SJCRH30 (cell line): ENCODE measurements around the gene PLK5. TPM values are rescaled to one million over a fixed set of nuclear protein-coding genes. Genes with fewer than 3 reads are reported as not detected.

Experiments
- DNase-seq, 2 experiments: peaks; one replicate each; pipeline ENCODE4 v3.0.0-alpha.2; 2015 to 2020
- H3K27ac ChIP-seq: fragments of 250-450 bp; sonication (Bioruptor Pico); 2 replicates; pipeline ENCODE4 v1.5.1; 2020; ENCODE audit warnings: mild to moderate bottlenecking, moderate library complexity
- H3K27me3 ChIP-seq: fragments of 250-450 bp; sonication (Bioruptor Pico); 2 replicates; pipeline ENCODE4 v1.5.1; 2020; ENCODE audit warnings: mild to moderate bottlenecking, moderate library complexity
- H3K36me3 ChIP-seq: fragments of 250-450 bp; sonication (Bioruptor Pico); 2 replicates; pipeline ENCODE4 v1.5.1; 2020; ENCODE audit warnings: mild to moderate bottlenecking, moderate library complexity
- H3K4me1 ChIP-seq: fragments of 250-450 bp; sonication (Bioruptor Pico); 2 replicates; pipeline ENCODE4 v1.5.1; 2020; ENCODE audit warnings: mild to moderate bottlenecking, moderate library complexity
- H3K4me3 ChIP-seq: fragments of 250-450 bp; sonication (Bioruptor Pico); 2 replicates; pipeline ENCODE4 v1.5.1; 2020; ENCODE audit warnings: mild to moderate bottlenecking, moderate library complexity
- H3K9me3 ChIP-seq: fragments of 250-450 bp; sonication (Bioruptor Pico); replicated peaks from 2 replicates; pipeline ENCODE4 v1.5.1; 2020; ENCODE audit warnings: mild to moderate bottlenecking, moderate library complexity
- total RNA-seq: library from RNA; depleted of rRNA; stranded (reverse); fragments of >200 nt; shearing (Covaris generic); gene quantifications from 2 replicates; pipeline ENCODE4 v1.2.3, GENCODE V29; 2014; rRNA removed

The PLK5 gene
- total RNA-seq, 1 experiment from 2014 or later, result not detected

DNA sequence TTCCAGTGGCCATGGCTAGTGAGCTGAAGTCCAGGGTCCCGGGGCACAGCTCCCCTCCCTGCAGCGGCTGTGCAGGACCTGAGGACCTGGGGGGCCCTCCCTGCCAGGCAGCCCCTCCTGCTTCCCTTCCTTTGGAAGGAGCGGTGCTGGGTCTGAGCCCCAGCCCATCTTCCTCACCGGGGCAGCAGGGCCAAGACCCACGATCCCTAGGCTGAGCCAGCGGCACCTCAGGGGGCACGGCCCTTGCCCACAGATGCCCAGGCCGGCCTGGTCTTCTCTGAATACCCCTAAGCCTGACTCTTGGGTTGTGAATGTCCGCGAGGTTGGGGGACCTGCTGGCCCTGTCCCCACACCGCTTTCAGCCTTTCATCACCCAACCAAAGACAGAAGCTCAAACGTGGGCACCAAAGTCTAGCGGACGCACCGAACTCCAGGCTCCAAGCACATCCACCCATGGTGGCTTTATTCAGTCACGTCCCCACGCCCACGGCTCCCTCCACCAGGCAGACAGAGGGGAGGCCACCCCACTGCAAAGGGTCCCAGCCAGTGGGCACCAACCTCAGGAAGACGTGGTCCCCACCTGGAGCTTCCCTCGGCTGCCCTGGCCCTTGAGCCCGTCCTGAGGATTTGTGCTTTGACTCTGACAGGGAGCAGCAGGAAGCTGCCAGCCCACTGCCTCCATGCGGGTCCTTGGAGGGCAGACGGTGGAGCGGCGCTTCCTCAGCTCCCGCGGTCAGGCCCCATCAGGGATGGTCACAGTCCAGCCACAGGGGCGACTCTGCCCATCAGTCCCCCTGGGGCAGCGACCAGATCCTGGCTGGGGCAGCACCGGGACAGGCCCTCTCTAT is 52.6 kb downstream of the PLK5 start:
- Histone ChIP-seq H3K4me1 (no peaks in the 10 kb centered on the region), H3K27ac (no peak overlapping the region), H3K4me3 (no peak overlapping the region), H3K36me3 (peaks cover 31% of the 10 kb centered on the region), H3K27me3 (no peaks in the 10 kb centered on the region), H3K9me3 (no peaks in the 10 kb centered on the region)
- DNase-seq, result no peak

DNA sequence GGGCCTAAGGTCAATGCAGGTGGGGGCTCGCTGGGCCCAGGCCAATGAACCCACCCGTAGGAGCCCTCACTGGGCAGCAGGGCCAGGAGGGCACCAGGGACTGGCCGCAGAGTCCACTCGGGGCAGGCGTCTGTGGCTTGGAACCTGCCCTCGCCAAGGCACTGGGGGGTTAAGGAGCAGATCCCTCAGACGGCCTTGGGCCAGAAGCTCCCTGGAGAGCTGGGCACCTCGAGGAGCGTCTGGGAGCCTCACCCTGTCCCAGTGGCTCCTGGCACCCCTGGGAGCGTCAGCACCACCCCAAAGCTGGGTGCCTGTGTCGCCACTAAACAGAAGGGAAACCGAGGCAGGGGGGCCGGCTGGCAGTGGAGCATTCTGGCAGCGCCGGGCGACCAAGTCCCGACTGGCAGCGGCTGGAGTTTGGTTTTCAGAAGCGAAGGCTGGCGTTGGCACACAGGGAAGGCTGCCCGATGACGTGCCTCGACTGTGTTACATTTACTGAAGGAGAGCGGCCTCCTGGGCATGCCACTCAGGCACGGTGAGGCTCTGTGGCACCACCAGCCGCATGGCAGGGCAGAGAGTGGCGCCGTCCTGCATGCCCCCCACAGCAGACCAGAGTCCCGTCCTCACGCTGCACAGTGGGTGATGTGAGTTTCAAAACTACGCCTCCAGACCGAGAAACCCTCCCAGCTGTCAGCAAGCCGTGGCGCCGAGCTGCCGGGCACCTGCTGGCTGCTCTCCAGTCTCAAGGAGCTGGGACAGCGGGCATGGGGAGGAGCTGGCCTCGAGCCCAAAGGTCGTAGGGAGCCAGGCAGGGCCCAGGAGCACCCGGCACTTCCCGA is 53.4 kb downstream of the PLK5 start:
- Histone ChIP-seq H3K4me3 (no peak overlapping the region), H3K4me1 (no peaks in the 10 kb centered on the region), H3K27ac (no peak overlapping the region), H3K27me3 (no peaks in the 10 kb centered on the region), H3K9me3 (no peaks in the 10 kb centered on the region), H3K36me3 (peaks cover 35% of the 10 kb centered on the region)
- no peak for DNase-seq

DNA sequence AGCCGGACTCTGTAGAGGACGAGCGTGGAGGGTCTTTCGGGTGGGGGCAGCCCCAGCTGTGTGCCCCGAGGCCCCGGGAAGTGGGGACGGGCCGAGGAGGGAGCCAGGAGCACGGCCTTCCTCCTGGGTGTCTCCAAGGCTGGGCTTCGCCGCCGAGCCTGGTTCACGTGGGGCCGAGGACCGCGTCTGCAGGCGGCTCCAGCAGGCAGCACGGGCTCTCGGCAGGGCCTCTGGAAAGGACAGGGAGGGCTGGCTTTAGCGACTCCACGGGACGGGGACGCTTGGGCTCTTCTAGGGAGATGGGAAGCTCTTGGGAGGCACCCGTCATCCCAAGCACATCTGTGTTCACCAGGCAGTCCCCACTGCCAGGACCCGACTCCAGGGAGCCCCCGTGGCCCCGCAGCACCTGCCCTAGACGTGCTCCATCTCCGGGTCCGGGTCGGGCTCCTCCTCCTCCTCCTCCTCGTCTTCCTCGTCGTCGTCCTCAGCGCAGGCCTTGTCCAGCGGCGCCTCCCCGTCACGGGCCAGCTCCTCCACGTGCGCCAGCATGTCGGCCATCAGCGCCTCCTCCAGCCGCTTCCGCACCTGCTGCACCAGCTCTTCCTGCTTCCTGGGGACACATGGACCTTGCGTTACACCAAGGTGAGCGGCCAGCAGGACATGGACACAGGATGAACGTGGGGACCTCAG is 54.2 kb downstream of the PLK5 start:
- Histone ChIP-seq H3K36me3 (peaks cover 40% of the 10 kb centered on the region), H3K4me1 (no peaks in the 10 kb centered on the region)

DNA sequence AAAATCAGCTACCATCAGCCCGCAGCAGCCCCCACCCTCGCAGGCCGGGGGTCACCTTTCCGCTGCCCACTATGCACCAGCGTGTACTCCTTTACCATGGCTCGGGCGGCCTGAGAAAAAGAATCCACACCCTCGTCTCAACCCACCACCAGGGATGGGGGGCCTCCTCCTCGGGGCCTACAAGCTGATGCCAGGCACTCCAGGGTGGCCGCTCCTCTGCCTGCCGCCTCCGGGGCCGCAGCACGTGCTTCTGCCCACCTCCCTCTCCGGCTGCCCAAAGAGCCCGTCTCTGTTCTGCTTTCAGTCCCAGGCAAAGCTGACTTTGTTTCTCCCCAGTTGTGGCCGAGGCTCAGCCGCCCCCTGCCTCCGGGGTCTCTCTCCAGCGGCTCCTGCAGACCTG is 55.3 kb downstream of the PLK5 start:
- Histone ChIP-seq H3K4me3 (no peak overlapping the region), H3K27ac (no peak overlapping the region), H3K36me3 (peaks cover 49% of the 10 kb centered on the region)

More for the DNA sequence above, 54.2 kb downstream of the PLK5 start:
- H3K9me3 ChIP-seq, result no peaks in the 10 kb centered on the region
- H3K27ac ChIP-seq, result no peak overlapping the region
- DNase-seq, result no peak
- no peak overlapping the region for H3K4me3 ChIP-seq
- no peaks in the 10 kb centered on the region for H3K27me3 ChIP-seq

DNA sequence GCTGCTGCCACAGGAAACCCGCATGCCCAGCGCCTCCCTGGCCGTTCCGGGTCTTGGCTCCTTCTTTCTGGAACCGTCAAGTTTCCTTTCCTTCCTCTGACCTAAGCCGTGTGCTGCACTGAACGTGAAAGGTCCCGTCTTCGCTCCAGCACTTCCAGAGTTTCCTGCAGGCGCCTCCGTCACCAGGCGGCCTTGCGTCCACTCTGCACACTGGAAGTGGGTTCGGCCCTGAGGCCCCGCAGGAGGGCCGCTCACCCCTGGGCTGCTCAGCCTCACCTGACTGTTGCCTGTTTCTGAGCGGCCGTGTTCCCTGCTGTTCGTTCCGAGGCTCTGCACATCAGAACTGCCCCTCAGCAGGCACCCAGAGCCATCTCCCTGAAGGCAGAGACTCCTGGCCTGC is 56.5 kb downstream of the PLK5 start:
- H3K4me3 ChIP-seq, result no peak overlapping the region
- H3K36me3 ChIP-seq, result peaks cover 57% of the 10 kb centered on the region
- DNase-seq, result no peak
- no peaks in the 10 kb centered on the region for H3K4me1 ChIP-seq
- no peaks in the 10 kb centered on the region for H3K27me3 ChIP-seq
- H3K9me3 ChIP-seq, result no peaks in the 10 kb centered on the region
- H3K27ac ChIP-seq, result no peak overlapping the region

More for the DNA sequence above, 55.3 kb downstream of the PLK5 start:
- no peak for DNase-seq
- Histone ChIP-seq H3K4me1 (no peaks in the 10 kb centered on the region), H3K27me3 (no peaks in the 10 kb centered on the region), H3K9me3 (no peaks in the 10 kb centered on the region)

DNA sequence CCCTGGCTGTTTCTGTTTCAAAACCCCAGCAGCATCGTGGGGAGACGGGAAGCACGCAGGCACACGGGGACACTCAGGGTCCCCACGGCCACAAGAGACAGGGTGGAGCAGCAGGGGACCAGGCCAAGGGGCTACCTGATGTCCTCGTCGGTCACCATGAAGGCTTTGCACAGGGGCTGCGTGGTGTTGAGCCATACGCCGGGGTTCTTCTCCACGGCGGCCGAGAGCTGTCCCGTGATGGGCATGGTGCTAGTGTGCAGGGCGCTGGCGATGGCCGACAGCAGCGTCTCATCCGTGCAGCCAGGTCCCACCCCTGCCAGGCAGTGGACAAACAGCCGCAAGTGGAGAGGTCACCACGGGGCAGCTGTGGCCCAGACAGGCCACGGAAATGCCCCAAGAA is 57.1 kb downstream of the PLK5 start:
- Histone ChIP-seq H3K27me3 (no peaks in the 10 kb centered on the region), H3K4me1 (no peaks in the 10 kb centered on the region), H3K36me3 (peaks cover 63% of the 10 kb centered on the region), H3K27ac (no peak overlapping the region), H3K9me3 (no peaks in the 10 kb centered on the region), H3K4me3 (no peak overlapping the region)
- no peak for DNase-seq

DNA sequence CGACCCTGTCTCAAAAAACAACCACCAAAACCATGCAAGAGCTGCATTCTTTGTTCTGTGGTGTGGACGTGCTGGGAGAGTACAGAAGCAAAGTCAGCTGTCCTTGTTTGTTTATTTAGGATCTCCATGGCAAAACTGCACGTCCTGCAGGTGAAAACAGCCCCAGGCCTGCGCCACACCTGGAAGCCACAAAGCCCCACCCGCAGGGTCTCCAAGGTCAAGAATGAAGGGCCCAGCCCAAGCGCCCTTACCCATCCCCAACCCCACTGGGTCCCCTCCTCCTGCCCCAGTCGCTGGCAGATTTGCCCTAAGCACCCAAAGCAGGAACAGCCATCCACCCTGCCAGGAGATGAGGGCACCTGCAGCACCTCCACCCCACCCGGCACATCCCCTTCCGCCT is 58.3 kb downstream of the PLK5 start:
- H3K4me3 ChIP-seq, result no peak overlapping the region
- no peak overlapping the region for H3K27ac ChIP-seq
- no peaks in the 10 kb centered on the region for H3K9me3 ChIP-seq
- no peaks in the 10 kb centered on the region for H3K27me3 ChIP-seq
- no peaks in the 10 kb centered on the region for H3K4me1 ChIP-seq
- peaks cover 58% of the 10 kb centered on the region for H3K36me3 ChIP-seq
- DNase-seq, result no peak

DNA sequence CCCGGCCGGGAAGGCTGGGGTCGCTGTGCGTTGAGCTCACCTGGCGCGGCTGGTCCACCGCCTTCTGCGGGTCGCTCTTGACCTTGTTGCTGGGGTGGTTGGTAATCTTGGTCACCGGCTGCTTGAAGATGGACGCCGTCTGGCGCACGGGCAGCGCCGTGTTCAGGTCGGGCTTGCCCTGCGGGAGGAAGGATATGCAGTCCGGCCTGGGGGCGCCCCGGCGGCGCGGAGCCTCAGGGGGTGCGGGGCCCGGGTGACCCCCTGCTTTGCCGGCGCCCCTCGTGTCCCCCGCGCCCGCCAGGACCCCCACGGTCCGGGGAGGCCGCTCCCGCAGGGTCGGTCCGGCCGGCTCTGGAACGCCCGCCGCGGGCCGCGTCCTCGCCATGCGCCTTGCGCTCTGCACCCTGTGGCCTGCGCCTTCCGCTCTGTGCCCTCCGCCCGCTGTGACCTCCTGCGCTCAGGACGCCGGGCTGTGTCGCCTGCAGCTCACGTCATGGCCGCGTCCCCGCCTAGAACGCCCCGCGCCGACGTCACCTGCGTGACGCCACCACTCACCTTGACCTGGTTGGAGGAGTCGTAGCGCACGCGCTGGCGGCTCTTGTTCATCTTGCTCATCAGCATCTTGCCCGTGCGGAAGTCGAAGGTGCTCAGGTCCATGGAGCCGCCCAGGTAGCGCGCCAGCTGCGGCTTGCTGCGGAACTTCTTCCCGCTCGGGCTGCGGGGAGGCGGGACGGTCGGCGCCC is 60.8 kb downstream of the PLK5 start:
- H3K27me3 ChIP-seq, result no peaks in the 10 kb centered on the region
- DNase-seq, result no peak
- no peak overlapping the region for H3K4me3 ChIP-seq
- H3K27ac ChIP-seq, result no peak overlapping the region
- no peaks in the 10 kb centered on the region for H3K4me1 ChIP-seq
- no peaks in the 10 kb centered on the region for H3K9me3 ChIP-seq
- peaks cover 55% of the 10 kb centered on the region for H3K36me3 ChIP-seq

DNA sequence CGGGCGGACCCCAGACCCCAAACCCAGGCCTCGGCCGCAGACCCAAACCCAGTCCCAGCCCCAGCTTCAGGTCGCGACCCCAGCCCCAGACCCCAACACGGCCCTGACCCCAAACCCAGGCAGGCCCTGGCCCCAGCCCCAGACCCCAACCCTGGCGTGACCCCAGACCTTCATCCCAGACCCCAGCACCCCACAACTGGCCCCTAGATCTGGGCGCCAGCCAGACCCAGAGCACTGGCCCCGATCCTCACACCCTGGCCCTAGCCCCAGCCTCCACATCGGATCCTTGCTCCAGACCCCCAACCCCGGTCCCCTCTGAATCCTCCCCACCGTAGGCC is 61.3 kb downstream of the PLK5 start:
- no peaks in the 10 kb centered on the region for H3K27me3 ChIP-seq
- H3K4me1 ChIP-seq, result no peaks in the 10 kb centered on the region
- H3K27ac ChIP-seq, result no peak overlapping the region
- H3K36me3 ChIP-seq, result peaks cover 50% of the 10 kb centered on the region
- no peak overlapping the region for H3K4me3 ChIP-seq
- no peaks in the 10 kb centered on the region for H3K9me3 ChIP-seq
- no peak for DNase-seq

Other genes starting within 250 kb of the PLK5 start
- 22.3 and 25.1 TPM in 2 replicates for gene FAM174C, start 248.5 kb upstream of the PLK5 start, total RNA-seq
- 1.0 and 2.8 TPM in 2 replicates for gene EFNA2, start 238.2 kb upstream of the PLK5 start, total RNA-seq
- 31.4 and 39.6 TPM in 2 replicates for gene NDUFS7, start 140.2 kb upstream of the PLK5 start, total RNA-seq
- 13.7 and 15.2 TPM in 2 replicates for gene GAMT, start 122.5 kb upstream of the PLK5 start, total RNA-seq
- 132 and 138 TPM in 2 replicates for gene DAZAP1, start 116.5 kb upstream of the PLK5 start, total RNA-seq
- gene RPS15, start 85.7 kb upstream of the PLK5 start, total RNA-seq, result 1,359 and 1,591 TPM in 2 replicates
- gene APC2, start 74.0 kb upstream of the PLK5 start, total RNA-seq, result 0.13 and 0.24 TPM in 2 replicates
- 26.6 and 29.4 TPM in 2 replicates for gene C19orf25, start 44.9 kb upstream of the PLK5 start, total RNA-seq
- 0.58 and 1.1 TPM in 2 replicates for gene PCSK4, start 33.7 kb upstream of the PLK5 start, total RNA-seq
- 0.41 and 0.45 TPM in 2 replicates for gene REEP6, start 32.9 kb upstream of the PLK5 start, total RNA-seq
- 0.77 and 0.79 TPM in 2 replicates for gene ADAMTSL5, start 11.1 kb upstream of the PLK5 start, total RNA-seq
- gene MEX3D, start 44.2 kb downstream of the PLK5 start, total RNA-seq, result 47.5 and 49.2 TPM in 2 replicates
- gene MBD3, start 68.8 kb downstream of the PLK5 start, total RNA-seq, result 99.8 and 103 TPM in 2 replicates
- gene UQCR11, start 81.4 kb downstream of the PLK5 start, total RNA-seq, result 95.0 and 100 TPM in 2 replicates
- 81.8 and 95.8 TPM in 2 replicates for gene TCF3, start 128.5 kb downstream of the PLK5 start, total RNA-seq
- gene ONECUT3, start 229.4 kb downstream of the PLK5 start, total RNA-seq, result not detected in 2 replicates